Cardiac muscle cell (in vitro differentiated cells and primary cell): ENCODE measurements around the gene CEBPZ. TPM values are rescaled to one million over a fixed set of nuclear protein-coding genes. Genes with fewer than 3 reads are reported as not detected.
A peak's percentile ranks its signal among the peaks of the same experiment; 100 is the strongest.

Experiments used
- DNase-seq, 2 donors: peaks; one replicate each; pipeline versions ENCODE4 v3.0.0 to v3.0.0-alpha.2; 2010 to 2017; ENCODE audit warnings: low read depth in 1 of 2, low spot score in 1 of 2
- H3K27ac ChIP-seq: fragments of 200-600 bp; sonication (generic); 2 replicates; pipeline ENCODE4 v1.5.1; 2016
- H3K27me3 ChIP-seq: fragments of 200-600 bp; sonication (generic); 2 replicates; pipeline ENCODE4 v1.6.0; 2016; ENCODE audit warnings: control low read depth
- H3K36me3 ChIP-seq: fragments of 200-600 bp; sonication (generic); 2 replicates; pipeline ENCODE4 v1.5.1; 2016; ENCODE audit warnings: control low read depth
- H3K4me1 ChIP-seq: fragments of 200-600 bp; sonication (generic); 2 replicates; pipeline ENCODE4 v1.8.1; 2017; ENCODE audit warnings: low read depth, mild to moderate bottlenecking, mixed run types
- H3K4me3 ChIP-seq: fragments of 200-600 bp; sonication (generic); 2 replicates; pipeline ENCODE4 v1.5.1; 2016; ENCODE audit warnings: mild to moderate bottlenecking
- H3K9me3 ChIP-seq: fragments of 200-600 bp; sonication (generic); 2 replicates; pipeline ENCODE4 v1.5.1; 2017; ENCODE audit warnings: low read depth, mild to moderate bottlenecking, control low read depth
- polyA plus RNA-seq: library from polyadenylated mRNA; unstranded; fragments of >200 nt; fragmentation: Nextera tagmentation; extraction: Ambion mirVana; gene quantifications from 2 replicates; pipeline ENCODE4 v1.2.1, GENCODE V29; 2016
- total RNA-seq: library from RNA; depleted of rRNA; stranded (reverse); fragments of >200 nt; gene quantifications from 2 replicates; pipeline ENCODE4 v1.2.3, GENCODE V29; 2016
- TF ChIP-seq, protein P1 (sequence below): IDR thresholded peaks from 2 replicates; pipeline ENCODE4 v1.5.1; 2012; ENCODE audit warnings: low read depth, mild to moderate bottlenecking, low read length

Gene CEBPZ
- total and polyA plus RNA-seq, 2 experiments from 2014 or later: 18.9 to 27.9 TPM

DNA sequence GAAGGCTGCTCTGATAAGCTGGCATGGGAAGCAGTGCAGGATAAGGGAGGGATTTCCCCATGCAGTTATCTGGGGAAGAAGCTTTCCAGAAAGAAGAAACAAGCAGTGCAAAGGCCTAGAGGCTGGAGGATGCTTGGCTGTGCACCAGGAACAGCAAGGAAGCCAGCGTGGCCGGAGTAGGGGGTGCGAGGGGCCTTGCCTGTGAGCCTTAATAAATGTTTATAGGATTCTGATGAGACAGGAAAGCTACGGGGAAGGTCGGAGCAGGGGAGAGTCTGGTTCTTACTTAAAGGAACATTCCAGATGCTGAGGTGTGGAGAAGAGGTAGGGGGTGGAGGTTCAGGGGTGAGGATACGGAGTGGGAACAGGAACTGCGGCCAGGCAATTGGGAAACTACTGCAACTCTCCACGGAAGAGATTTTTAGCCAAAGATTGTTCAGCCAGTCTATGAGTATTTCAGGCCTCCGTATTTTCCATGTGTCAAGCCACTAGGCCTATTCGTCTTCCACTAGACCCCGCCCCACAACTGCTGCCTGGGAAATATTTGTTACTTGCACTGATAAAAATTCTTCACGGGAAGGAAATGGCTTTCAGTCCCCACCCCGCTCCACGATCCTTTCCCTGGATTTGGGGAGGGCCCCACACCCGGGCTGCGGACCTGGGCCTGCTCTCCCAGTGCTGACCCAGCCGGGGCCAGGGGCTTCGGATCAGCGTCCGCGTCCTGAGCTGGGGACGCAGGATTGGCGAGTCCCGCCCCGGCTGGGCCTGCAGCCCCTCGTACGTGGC, 75.1 kb downstream of the CEBPZ start:
- H3K9me3 ChIP-seq: no peaks in the 10 kb centered on the region
- H3K4me3 ChIP-seq: peak overlapping the region; percentile 57
- H3K27me3 ChIP-seq: no peaks in the 10 kb centered on the region
- H3K36me3 ChIP-seq: no peaks in the 10 kb centered on the region
- H3K27ac ChIP-seq: peak overlapping the region; percentile 54
- peaks cover 4% of the 10 kb centered on the region for H3K4me1 ChIP-seq
- TF ChIP-seq, protein P1, sequence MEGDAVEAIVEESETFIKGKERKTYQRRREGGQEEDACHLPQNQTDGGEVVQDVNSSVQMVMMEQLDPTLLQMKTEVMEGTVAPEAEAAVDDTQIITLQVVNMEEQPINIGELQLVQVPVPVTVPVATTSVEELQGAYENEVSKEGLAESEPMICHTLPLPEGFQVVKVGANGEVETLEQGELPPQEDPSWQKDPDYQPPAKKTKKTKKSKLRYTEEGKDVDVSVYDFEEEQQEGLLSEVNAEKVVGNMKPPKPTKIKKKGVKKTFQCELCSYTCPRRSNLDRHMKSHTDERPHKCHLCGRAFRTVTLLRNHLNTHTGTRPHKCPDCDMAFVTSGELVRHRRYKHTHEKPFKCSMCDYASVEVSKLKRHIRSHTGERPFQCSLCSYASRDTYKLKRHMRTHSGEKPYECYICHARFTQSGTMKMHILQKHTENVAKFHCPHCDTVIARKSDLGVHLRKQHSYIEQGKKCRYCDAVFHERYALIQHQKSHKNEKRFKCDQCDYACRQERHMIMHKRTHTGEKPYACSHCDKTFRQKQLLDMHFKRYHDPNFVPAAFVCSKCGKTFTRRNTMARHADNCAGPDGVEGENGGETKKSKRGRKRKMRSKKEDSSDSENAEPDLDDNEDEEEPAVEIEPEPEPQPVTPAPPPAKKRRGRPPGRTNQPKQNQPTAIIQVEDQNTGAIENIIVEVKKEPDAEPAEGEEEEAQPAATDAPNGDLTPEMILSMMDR: no peak
- DNase-seq: peak; percentile 51 to 67

DNA sequence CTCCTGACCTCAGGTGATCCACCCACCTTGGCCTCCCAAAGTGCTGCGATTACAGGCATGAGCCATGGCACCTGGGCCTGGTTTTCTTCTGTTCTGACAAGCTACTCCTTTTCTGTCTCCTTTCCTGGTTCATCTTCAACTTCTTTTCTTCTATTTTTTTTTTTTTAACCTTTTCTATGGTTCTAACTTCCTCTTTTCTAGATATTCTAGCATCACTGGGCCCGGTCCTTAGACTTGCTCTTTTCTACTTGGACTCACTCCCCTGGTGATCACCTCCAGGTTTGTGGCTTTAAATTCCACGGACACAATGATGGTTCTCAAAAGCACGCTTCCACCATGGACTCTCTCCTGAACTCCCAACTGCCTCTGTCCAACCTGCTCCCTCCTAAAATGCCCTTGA, 76.6 kb downstream of the CEBPZ start:
- TF ChIP-seq, protein P1: no peak
- no peaks in the 10 kb centered on the region for H3K27me3 ChIP-seq
- no peak for DNase-seq
- H3K27ac ChIP-seq: no peak overlapping the region
- no peaks in the 10 kb centered on the region for H3K9me3 ChIP-seq
- H3K36me3 ChIP-seq: no peaks in the 10 kb centered on the region
- H3K4me3 ChIP-seq: no peak overlapping the region
- peaks cover 4% of the 10 kb centered on the region for H3K4me1 ChIP-seq

DNA sequence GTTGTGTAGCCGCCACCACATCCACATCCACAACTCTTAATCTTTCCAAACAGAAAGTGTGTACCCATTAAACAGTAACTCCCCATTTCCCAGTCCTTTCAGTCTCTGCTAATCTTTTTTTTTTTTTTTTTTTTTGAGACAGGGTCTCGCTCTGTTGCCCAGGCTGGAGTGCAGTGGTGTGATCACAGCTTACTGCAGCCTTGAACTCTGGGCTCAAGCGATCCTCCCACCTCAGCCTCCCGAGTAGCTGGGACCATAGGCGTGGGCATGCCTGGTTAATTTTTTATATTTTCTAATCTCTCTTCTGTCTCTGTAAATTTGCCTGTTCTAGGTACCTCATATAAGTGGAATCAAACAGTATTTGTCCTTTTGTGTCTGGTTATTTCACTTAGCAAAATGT, 78.2 kb downstream of the CEBPZ start:
- Histone ChIP-seq H3K4me3 (no peak overlapping the region), H3K9me3 (no peaks in the 10 kb centered on the region), H3K4me1 (peaks cover 4% of the 10 kb centered on the region), H3K27ac (no peak overlapping the region), H3K27me3 (no peaks in the 10 kb centered on the region), H3K36me3 (no peaks in the 10 kb centered on the region)
- DNase-seq: no peak
- TF ChIP-seq, protein P1: no peak

Other genes starting within 250 kb of the CEBPZ start
- gene HEATR5B, start 147.2 kb downstream of the CEBPZ start, total RNA-seq: 10.7 and 12.1 TPM in 2 replicates
- gene HEATR5B, start 147.2 kb downstream of the CEBPZ start, polyA plus RNA-seq: 5.5 and 11.9 TPM in 2 replicates
- 2.8 and 4.4 TPM in 2 replicates for gene GPATCH11, start 147.1 kb downstream of the CEBPZ start, total RNA-seq
- 4.8 and 6.6 TPM in 2 replicates for gene GPATCH11, start 147.1 kb downstream of the CEBPZ start, polyA plus RNA-seq
- gene EIF2AK2, start 74.6 kb downstream of the CEBPZ start, total RNA-seq: 10.4 and 12.3 TPM in 2 replicates
- gene EIF2AK2, start 74.6 kb downstream of the CEBPZ start, polyA plus RNA-seq: 12.5 and 18.3 TPM in 2 replicates
- not detected in 2 replicates for gene SULT6B1, start 42.9 kb downstream of the CEBPZ start, total RNA-seq
- gene SULT6B1, start 42.9 kb downstream of the CEBPZ start, polyA plus RNA-seq: not detected in 2 replicates
- 10.6 and 17.7 TPM in 2 replicates for gene CEBPZOS, start 35.1 kb downstream of the CEBPZ start, total RNA-seq
- 25.4 and 34.3 TPM in 2 replicates for gene CEBPZOS, start 35.1 kb downstream of the CEBPZ start, polyA plus RNA-seq
- 22.0 and 28.0 TPM in 2 replicates for gene NDUFAF7, start 62 bp upstream of the CEBPZ start, total RNA-seq
- 25.0 and 27.9 TPM in 2 replicates for gene NDUFAF7, start 62 bp upstream of the CEBPZ start, polyA plus RNA-seq
- 11.1 and 20.2 TPM in 2 replicates for gene PRKD3, start 93.2 kb upstream of the CEBPZ start, total RNA-seq
- gene PRKD3, start 93.2 kb upstream of the CEBPZ start, polyA plus RNA-seq: 13.2 and 16.0 TPM in 2 replicates
- 0.33 TPM in 1 of 2 replicates, not detected in the other for gene QPCT, start 113.0 kb upstream of the CEBPZ start, total RNA-seq
- gene QPCT, start 113.0 kb upstream of the CEBPZ start, polyA plus RNA-seq: not detected in 2 replicates